HepG2 (cell line): ENCODE measurements around the gene SLC39A2. TPM values are rescaled to one million over a fixed set of nuclear protein-coding genes. Genes with fewer than 3 reads are reported as not detected.
"Not testable (repeated sequence)": the region's sequence is repeated elsewhere in the genome, so short reads cannot be mapped to it uniquely, and the experiment has no call there.

Experiments
- ATAC-seq: fragments of 200-7000 bp; cut with Tn5 transposase; 3 replicates; pipeline ENCODE4 v1.9.1; 2020; ENCODE audit warnings: mild to moderate bottlenecking, moderate library complexity
- BruUV-seq: library from RNA; stranded (reverse); fragments of 400-500 nt; replicated peaks from 2 replicates; lab custom pipeline; 2021; lab: Mats Ljungman, UMichigan
- CTCF ChIA-PET: fragments of 300-600 bp; formaldehyde crosslinking; extraction: SDS; loops from one replicate; lab custom pipeline; 2021; ENCODE audit warnings: low total read pairs, inconsistent platforms, low intra/inter-chr PET ratio; lab: Yijun Ruan, JAX
- POLR2A ChIA-PET: fragments of 350-600 bp; sonication (Branson Sonifier 250); formaldehyde crosslinking; loops from one replicate; lab custom pipeline; 2020; ENCODE audit warnings: antibody characterized with exemption, inconsistent platforms; lab: Yijun Ruan, JAX
- DNase-seq: peaks from one replicate; pipeline ENCODE4 v3.0.0-alpha.2; 2015; ENCODE audit warnings: low spot score
- FAIRE-seq: peaks from 3 replicates; lab custom pipeline; 2011; peaks lifted over from hg19 to GRCh38; lab: Jason Lieb, UNC
- H2AFZ ChIP-seq: one replicate; pipeline ENCODE4 v1.6.1; 2011; ENCODE audit warnings: low read length, inconsistent platforms
- H3K27ac ChIP-seq: fragments of 300-600 bp; 3 replicates; pipeline ENCODE4 v1.8.0; 2011; ENCODE audit warnings: mixed run types, mild to moderate bottlenecking, mixed read lengths, low read length, inconsistent platforms; ENCODE audit not compliant: insufficient read depth; ENCODE audit errors: extremely low read length
- H3K27me3 ChIP-seq, 2 experiments: fragments of 200-600 bp in 1 of 2; 2 replicates in 1 of 2; 3 replicates in 1 of 2; pipeline versions ENCODE4 v1.6.0 to v1.8.0; 2011; ENCODE audit warnings: low read length in 2 of 2, mild to moderate bottlenecking in 2 of 2, moderate library complexity in 2 of 2, inconsistent platforms in 1 of 2; ENCODE audit not compliant: insufficient read depth in 2 of 2, control insufficient read depth in 1 of 2
- H3K36me3 ChIP-seq, 2 experiments: fragments of 200-600 bp in 1 of 2; replicated peaks in 1 of 2; 2 replicates in 1 of 2; 3 replicates in 1 of 2; pipeline versions ENCODE4 v1.5.1 to v1.8.0; 2011; ENCODE audit warnings: low read length in 2 of 2, inconsistent platforms in 1 of 2; ENCODE audit not compliant: insufficient read depth in 2 of 2, control insufficient read depth in 1 of 2
- H3K4me1 ChIP-seq: 2 replicates; pipeline ENCODE4 v1.5.1; 2012; ENCODE audit warnings: low read length, inconsistent platforms; ENCODE audit not compliant: insufficient read depth
- H3K4me2 ChIP-seq: 2 replicates; pipeline ENCODE4 v1.6.0; 2011; ENCODE audit warnings: low read depth, low read length, inconsistent platforms
- H3K4me3 ChIP-seq, 3 experiments: fragments of 200-600 bp in 1 of 3; sonication (generic), shearing (Covaris generic) in 1 of 3; replicated peaks in 1 of 3; 2 replicates each; pipeline ENCODE4 v1.5.1; 2011 to 2016; ENCODE audit warnings: low read length in 3 of 3, inconsistent platforms in 2 of 3, low read depth in 2 of 3, mild to moderate bottlenecking in 2 of 3, control low read depth in 1 of 3, mixed read lengths in 1 of 3; ENCODE audit not compliant: insufficient read depth in 1 of 3
- H3K79me2 ChIP-seq: one replicate; pipeline ENCODE4 v1.6.1; 2011; ENCODE audit warnings: low read length, inconsistent platforms; ENCODE audit not compliant: insufficient read depth
- H3K9ac ChIP-seq: 2 replicates; pipeline ENCODE4 v1.6.0; 2011; ENCODE audit warnings: mild to moderate bottlenecking, low read depth, low read length, inconsistent platforms; ENCODE audit not compliant: insufficient read depth
- H3K9me3 ChIP-seq: 2 replicates; pipeline ENCODE4 v1.5.1; 2012; ENCODE audit warnings: mild to moderate bottlenecking, low read length
- H4K20me1 ChIP-seq: 2 replicates; pipeline ENCODE4 v1.6.0; 2011; ENCODE audit warnings: inconsistent platforms, mild to moderate bottlenecking, low read length, moderate library complexity; ENCODE audit not compliant: insufficient read depth
- CEBPG ChIP-seq: IDR thresholded peaks from 2 replicates; pipeline ENCODE4 v1.6.1; 2016
- FOXA3 ChIP-seq: IDR thresholded peaks from 2 replicates; pipeline ENCODE4 v1.6.1; 2016; ENCODE audit warnings: missing genetic modification reagents, missing compliant biosample characterization
- GATAD2A ChIP-seq: IDR thresholded peaks from 2 replicates; pipeline ENCODE4 v1.6.1; 2016
- GFI1 ChIP-seq: sonication (generic); formaldehyde crosslinking; IDR thresholded peaks from 2 replicates; pipeline ENCODE4 v1.5.0; 2020; ENCODE audit warnings: missing genetic modification reagents, mild to moderate bottlenecking, borderline replicate concordance
- KDM3A ChIP-seq: IDR thresholded peaks from 2 replicates; pipeline ENCODE4 v1.6.1; 2018; ENCODE audit warnings: low read depth, missing compliant biosample characterization
- ZNF746 ChIP-seq: sonication (generic); formaldehyde crosslinking; IDR thresholded peaks from 2 replicates; pipeline ENCODE4 v1.8.0; 2022; ENCODE audit warnings: mild to moderate bottlenecking, missing genetic modification reagents
- WGBS: methylation state at CpG from one replicate; pipeline ENCODE4 v1.1.6; 2017; ENCODE audit warnings: low lambda C conversion rate; 5-methylcytosine and 5-hydroxymethylcytosine counted together
- in situ Hi-C: cut with HindIII; loops from 2 replicates; pipeline ENCODE4 v1.10.0; 2017; ENCODE audit warnings: low pct_unique_long_range_greater_than_20kb; ENCODE audit not compliant: extremely low pct_ligation_motif_present
- intact Hi-C: fragments of 100-400 bp; cut with micrococcal nuclease; formaldehyde crosslinking; loops from one replicate; pipeline ENCODE4 v1.10.0; 2022; ENCODE audit not compliant: unreplicated experiment
- polyA plus RNA-seq, 8 experiments: library from polyadenylated mRNA; depleted of rRNA in 3 of 8; stranded (reverse) in 7 of 8; unstranded in 1 of 8; fragments of >200 nt; fragmentation: Illumina TruSeq in 4 of 8; extraction: Trizol in 4 of 8; gene quantifications; 2 replicates each; pipeline versions ENCODE4 v1.2.1 to v1.2.3, GENCODE V29; 2011 to 2016; ENCODE audit warnings: low read depth in 4 of 8, missing spikeins in 1 of 8, mixed read lengths in 1 of 8; ENCODE audit not compliant: insufficient read depth in 1 of 8
- total RNA-seq, 5 experiments: library from RNA; depleted of rRNA; stranded (reverse); fragments of >200 nt; fragmentation: Illumina TruSeq; extraction: Trizol; gene quantifications; 2 replicates each; pipeline ENCODE4 v1.2.3, GENCODE V29; 2016; ENCODE audit warnings: low read depth in 1 of 5
- TF ChIP-seq, protein P1 (sequence below): sonication (generic); formaldehyde crosslinking; conservative IDR thresholded peaks from 2 replicates; pipeline ENCODE4 v1.4.0; 2020; ENCODE audit warnings: mild to moderate bottlenecking, missing genetic modification reagents, moderate library complexity
- TF ChIP-seq, protein P2 (sequence below): sonication (generic); formaldehyde crosslinking; IDR thresholded peaks from 2 replicates; pipeline ENCODE4 v1.4.0; 2020; ENCODE audit warnings: missing genetic modification reagents
- TF ChIP-seq, protein P3 (sequence below): sonication (generic); IDR thresholded peaks from 2 replicates; pipeline ENCODE4 v1.6.1; 2016; ENCODE audit warnings: low read depth, borderline replicate concordance

SLC39A2 gene
- total and polyA plus RNA-seq, 2 of the 13 experiments (the other 11 are each of a cell fraction or from before 2014, with no cell fraction given) = 0.08 to 0.11 TPM

DNA sequence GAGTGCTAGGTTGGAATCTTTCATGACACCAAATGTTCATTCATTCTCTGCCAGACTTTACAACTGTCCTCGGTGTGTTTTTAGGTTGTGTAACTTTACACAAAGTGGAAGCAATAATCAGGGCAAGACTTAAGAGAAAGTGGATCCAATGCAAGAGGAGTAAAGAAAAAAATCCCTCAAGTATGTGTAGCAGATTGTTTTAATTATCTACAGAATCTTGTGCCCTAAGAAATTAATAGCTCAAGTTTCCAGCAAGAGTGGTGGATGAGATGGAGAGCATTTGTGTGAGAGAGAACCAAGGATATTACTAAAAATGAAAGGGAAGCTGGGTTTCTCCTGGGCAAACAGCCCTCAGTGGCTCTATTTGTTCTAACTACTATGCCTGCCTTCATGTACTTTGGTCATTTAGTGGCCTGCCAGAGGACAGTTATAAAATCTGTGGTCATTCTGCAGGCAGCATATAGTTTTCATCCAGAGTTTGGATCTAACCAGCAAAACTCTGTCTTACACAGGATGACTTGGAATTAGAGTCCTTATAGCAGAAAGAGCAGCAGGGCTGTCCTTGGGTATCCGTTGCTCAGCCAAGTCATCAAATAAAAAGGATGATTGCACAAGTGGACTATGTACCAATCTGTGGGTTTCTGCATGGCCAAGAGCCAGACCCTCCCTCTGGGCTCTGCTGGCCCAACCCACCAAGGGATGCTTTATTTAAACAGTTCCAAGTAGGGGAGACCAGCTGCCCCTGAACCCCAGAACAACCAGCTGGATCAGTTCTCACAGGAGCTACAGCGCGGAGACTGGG, 44.2 kb upstream of the SLC39A2 start, which contains the start of gene RNASE2:
RNASE2 (plus strand) TSS at position 752 of the 802 bp plus-strand sequence. CDS start 285 bp downstream, outside the sequence.
- FAIRE-seq (peak; percentile 75), ATAC-seq (peak; percentile 93), DNase-seq (peak; percentile 60)
- H4K20me1 ChIP-seq, POLR2A ChIA-PET, H3K9ac ChIP-seq, H3K27me3 ChIP-seq, BruUV-seq, intact Hi-C loops, H3K9me3 ChIP-seq, H3K4me3 ChIP-seq, H3K79me2 ChIP-seq, H3K27ac ChIP-seq, H3K36me3 ChIP-seq, in situ Hi-C loops, CTCF ChIA-PET, H2AFZ ChIP-seq: not testable (repeated sequence)
- peak within 1 kb of the TSS; percentile 48; the same call in 1 of the 2 replicates for H3K4me2 ChIP-seq
- 12% methylated on average over 4 of the region's 4 CpGs for WGBS
- H3K4me1 ChIP-seq = peaks cover 28% of the 10 kb centered on the region
- TF ChIP-seq ZNF746 = 0 out of 2 replicates have a peak, but pooled peaks have one; percentile 37
- TF ChIP-seq, protein P1, sequence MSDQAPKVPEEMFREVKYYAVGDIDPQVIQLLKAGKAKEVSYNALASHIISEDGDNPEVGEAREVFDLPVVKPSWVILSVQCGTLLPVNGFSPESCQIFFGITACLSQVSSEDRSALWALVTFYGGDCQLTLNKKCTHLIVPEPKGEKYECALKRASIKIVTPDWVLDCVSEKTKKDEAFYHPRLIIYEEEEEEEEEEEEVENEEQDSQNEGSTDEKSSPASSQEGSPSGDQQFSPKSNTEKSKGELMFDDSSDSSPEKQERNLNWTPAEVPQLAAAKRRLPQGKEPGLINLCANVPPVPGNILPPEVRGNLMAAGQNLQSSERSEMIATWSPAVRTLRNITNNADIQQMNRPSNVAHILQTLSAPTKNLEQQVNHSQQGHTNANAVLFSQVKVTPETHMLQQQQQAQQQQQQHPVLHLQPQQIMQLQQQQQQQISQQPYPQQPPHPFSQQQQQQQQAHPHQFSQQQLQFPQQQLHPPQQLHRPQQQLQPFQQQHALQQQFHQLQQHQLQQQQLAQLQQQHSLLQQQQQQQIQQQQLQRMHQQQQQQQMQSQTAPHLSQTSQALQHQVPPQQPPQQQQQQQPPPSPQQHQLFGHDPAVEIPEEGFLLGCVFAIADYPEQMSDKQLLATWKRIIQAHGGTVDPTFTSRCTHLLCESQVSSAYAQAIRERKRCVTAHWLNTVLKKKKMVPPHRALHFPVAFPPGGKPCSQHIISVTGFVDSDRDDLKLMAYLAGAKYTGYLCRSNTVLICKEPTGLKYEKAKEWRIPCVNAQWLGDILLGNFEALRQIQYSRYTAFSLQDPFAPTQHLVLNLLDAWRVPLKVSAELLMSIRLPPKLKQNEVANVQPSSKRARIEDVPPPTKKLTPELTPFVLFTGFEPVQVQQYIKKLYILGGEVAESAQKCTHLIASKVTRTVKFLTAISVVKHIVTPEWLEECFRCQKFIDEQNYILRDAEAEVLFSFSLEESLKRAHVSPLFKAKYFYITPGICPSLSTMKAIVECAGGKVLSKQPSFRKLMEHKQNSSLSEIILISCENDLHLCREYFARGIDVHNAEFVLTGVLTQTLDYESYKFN (CRISPR knock-in tag) = peak; percentile 59
- TF ChIP-seq, protein P2, sequence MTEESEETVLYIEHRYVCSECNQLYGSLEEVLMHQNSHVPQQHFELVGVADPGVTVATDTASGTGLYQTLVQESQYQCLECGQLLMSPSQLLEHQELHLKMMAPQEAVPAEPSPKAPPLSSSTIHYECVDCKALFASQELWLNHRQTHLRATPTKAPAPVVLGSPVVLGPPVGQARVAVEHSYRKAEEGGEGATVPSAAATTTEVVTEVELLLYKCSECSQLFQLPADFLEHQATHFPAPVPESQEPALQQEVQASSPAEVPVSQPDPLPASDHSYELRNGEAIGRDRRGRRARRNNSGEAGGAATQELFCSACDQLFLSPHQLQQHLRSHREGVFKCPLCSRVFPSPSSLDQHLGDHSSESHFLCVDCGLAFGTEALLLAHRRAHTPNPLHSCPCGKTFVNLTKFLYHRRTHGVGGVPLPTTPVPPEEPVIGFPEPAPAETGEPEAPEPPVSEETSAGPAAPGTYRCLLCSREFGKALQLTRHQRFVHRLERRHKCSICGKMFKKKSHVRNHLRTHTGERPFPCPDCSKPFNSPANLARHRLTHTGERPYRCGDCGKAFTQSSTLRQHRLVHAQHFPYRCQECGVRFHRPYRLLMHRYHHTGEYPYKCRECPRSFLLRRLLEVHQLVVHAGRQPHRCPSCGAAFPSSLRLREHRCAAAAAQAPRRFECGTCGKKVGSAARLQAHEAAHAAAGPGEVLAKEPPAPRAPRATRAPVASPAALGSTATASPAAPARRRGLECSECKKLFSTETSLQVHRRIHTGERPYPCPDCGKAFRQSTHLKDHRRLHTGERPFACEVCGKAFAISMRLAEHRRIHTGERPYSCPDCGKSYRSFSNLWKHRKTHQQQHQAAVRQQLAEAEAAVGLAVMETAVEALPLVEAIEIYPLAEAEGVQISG = 0 out of 2 replicates have a peak, but pooled peaks have one; percentile 43
- TF ChIP-seq, protein P3, sequence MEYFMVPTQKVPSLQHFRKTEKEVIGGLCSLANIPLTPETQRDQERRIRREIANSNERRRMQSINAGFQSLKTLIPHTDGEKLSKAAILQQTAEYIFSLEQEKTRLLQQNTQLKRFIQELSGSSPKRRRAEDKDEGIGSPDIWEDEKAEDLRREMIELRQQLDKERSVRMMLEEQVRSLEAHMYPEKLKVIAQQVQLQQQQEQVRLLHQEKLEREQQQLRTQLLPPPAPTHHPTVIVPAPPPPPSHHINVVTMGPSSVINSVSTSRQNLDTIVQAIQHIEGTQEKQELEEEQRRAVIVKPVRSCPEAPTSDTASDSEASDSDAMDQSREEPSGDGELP = 0 out of 2 replicates have a peak, but pooled peaks have one; percentile 8
- TF ChIP-seq KDM3A = 0 out of 2 replicates have a peak, but pooled peaks have one; percentile 22
- peak; percentile 28; the same call in 1 of the 2 replicates for TF ChIP-seq FOXA3 (CRISPR knock-in tag)
- 0 out of 2 replicates have a peak, but pooled peaks have one; percentile 24 for TF ChIP-seq GFI1
- peak; percentile 44; the same call in 1 of the 2 replicates for TF ChIP-seq GATAD2A
- peak; percentile 87 for TF ChIP-seq CEBPG (CRISPR knock-in tag)
